Esophagus muscularis mucosa (tissue), 4 donors: ENCODE results near the gene HECTD2.

Experiments
- EP300 ChIP-seq: sonication (generic); formaldehyde crosslinking; IDR thresholded peaks from one replicate; pipeline ENCODE4 v1.6.1; 2017; ENCODE audit warnings: antibody characterized with exemption
- POLR2A ChIP-seq: fragments of 450-650 bp; IDR thresholded peaks from one replicate; pipeline ENCODE4 v1.6.1; 2017; ENCODE audit warnings: antibody characterized with exemption, moderate library complexity, mild to moderate bottlenecking, low read depth
- POLR2AphosphoS5 ChIP-seq, 2 donors: sonication (generic); formaldehyde crosslinking; IDR thresholded peaks; one replicate each; pipeline ENCODE4 v1.6.1; 2017; ENCODE audit warnings: antibody characterized with exemption in 2 of 2
- TF ChIP-seq, protein P1 (sequence below), 3 experiments: fragments of 200-600 bp in 2 of 3; fragments of 450-650 bp in 1 of 3; sonication (generic) in 2 of 3; IDR thresholded peaks; one replicate each; pipeline ENCODE4 v1.5.1; 2017 to 2019; ENCODE audit warnings: antibody characterized with exemption in 3 of 3, mild to moderate bottlenecking in 2 of 3, moderate library complexity in 1 of 3

DNA sequence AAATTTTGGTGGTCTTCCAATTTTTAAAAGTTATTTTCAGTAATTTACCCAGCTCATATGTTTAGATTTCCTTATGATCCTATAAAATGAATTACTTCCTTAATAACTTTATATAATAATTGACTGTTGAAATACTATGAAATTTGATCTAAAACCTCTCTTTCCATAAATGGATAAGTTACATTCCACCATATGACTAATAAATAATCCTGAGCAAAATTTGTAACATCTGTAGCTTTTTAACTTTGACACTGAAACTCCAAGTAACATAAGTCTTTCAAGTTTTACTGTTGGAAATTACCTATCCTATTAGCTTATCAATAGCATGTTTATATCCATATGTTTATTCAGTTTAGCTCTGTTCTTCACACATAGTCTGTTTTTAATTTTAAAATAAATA lies 85.3 kb downstream of the HECTD2 start:
- TF ChIP-seq, protein P1, sequence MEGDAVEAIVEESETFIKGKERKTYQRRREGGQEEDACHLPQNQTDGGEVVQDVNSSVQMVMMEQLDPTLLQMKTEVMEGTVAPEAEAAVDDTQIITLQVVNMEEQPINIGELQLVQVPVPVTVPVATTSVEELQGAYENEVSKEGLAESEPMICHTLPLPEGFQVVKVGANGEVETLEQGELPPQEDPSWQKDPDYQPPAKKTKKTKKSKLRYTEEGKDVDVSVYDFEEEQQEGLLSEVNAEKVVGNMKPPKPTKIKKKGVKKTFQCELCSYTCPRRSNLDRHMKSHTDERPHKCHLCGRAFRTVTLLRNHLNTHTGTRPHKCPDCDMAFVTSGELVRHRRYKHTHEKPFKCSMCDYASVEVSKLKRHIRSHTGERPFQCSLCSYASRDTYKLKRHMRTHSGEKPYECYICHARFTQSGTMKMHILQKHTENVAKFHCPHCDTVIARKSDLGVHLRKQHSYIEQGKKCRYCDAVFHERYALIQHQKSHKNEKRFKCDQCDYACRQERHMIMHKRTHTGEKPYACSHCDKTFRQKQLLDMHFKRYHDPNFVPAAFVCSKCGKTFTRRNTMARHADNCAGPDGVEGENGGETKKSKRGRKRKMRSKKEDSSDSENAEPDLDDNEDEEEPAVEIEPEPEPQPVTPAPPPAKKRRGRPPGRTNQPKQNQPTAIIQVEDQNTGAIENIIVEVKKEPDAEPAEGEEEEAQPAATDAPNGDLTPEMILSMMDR (IDR thresholded peaks at IDR 0.05): no peak
- TF ChIP-seq POLR2A (no peak), POLR2AphosphoS5 (IDR thresholded peaks at IDR 0.05) (no peak), EP300 (no peak)
